Psoas muscle (tissue), 8 donors: Measurements from ENCODE around the gene SYNPR. TPM values are rescaled to one million over a fixed set of nuclear protein-coding genes. Genes with fewer than 3 reads are reported as not detected.
"Not testable (repeated sequence)": the region's sequence is repeated elsewhere in the genome, so short reads cannot be mapped to it uniquely, and the experiment has no call there.

Source experiments
- ATAC-seq, 4 donors: fragments of 200-7000 bp; cut with Tn5 transposase; one replicate each; pipeline ENCODE4 v1.9.1; 2020; ENCODE audit warnings: moderate library complexity in 3 of 4, mild to moderate bottlenecking in 2 of 4
- DNase-seq, 2 donors: peaks; one replicate each; pipeline ENCODE4 v3.0.0-alpha.2; 2020
- H3K27ac ChIP-seq: fragments of 200-600 bp; one replicate; pipeline ENCODE4 v1.8.0; 2022
- H3K27me3 ChIP-seq, 3 donors: fragments of 200-600 bp in 1 of 3; one replicate each; pipeline versions ENCODE4 v1.6.1 to v1.8.0; 2013 to 2022; ENCODE audit warnings: low read length in 2 of 3, mild to moderate bottlenecking in 2 of 3, moderate library complexity in 1 of 3; ENCODE audit not compliant: insufficient read depth in 3 of 3
- H3K36me3 ChIP-seq, 2 donors: fragments of 200-600 bp in 1 of 2; one replicate each; pipeline versions ENCODE4 v1.6.1 to v1.8.0; 2013 to 2022; ENCODE audit warnings: low read depth in 1 of 2, mild to moderate bottlenecking in 1 of 2, moderate library complexity in 1 of 2; ENCODE audit not compliant: insufficient read depth in 1 of 2
- H3K4me1 ChIP-seq: fragments of 200-600 bp; one replicate; pipeline ENCODE4 v1.8.0; 2022
- H3K4me3 ChIP-seq: fragments of 200-600 bp; one replicate; pipeline ENCODE4 v1.8.0; 2022; ENCODE audit warnings: mild to moderate bottlenecking
- H3K9me3 ChIP-seq: fragments of 200-600 bp; one replicate; pipeline ENCODE4 v1.8.0; 2022
- WGBS, 3 donors: extraction: QIAGEN DNeasy Blood & Tissue Kit; methylation state at CpG; one replicate each; pipeline versions ENCODE4 v1.1.6 to v1.1.7; 2013; 5-methylcytosine and 5-hydroxymethylcytosine counted together
- intact Hi-C, 2 donors: fragments of 100-400 bp; cut with DNase I; formaldehyde crosslinking; loops; one replicate each; pipeline versions ENCODE4 v1.11.0 to v1.14.2; 2022
- polyA plus RNA-seq, 3 donors: library from polyadenylated mRNA; stranded (reverse); fragments of 200-250 nt; gene quantifications; one replicate each; pipeline ENCODE4 v1.2.3, GENCODE V29; 2013
- total RNA-seq, 4 donors: library from RNA; stranded (reverse); fragmentation: NEBNext Ultra II Directional in 2 of 4; extraction: Animal tissue kit (Norgen Biotek cat#: 25700) in 2 of 4; gene quantifications; one replicate each; pipeline versions ENCODE4 v1.2.1 to v1.2.4, GENCODE V29; 2021 to 2023
- TF ChIP-seq, protein P1 (sequence below): fragments of 200-600 bp; IDR thresholded peaks from one replicate; pipeline ENCODE4 v1.8.0; 2022; ENCODE audit warnings: antibody characterized with exemption
- donor health status: healthy with polysubstance abuse.
- donor health status: DM: no; HTN: no; CAD: no; lungs with moderate emphysema.
- donor health status: Bipolar disorder and iron deficiency.
- donor health status: healthy.
- donor health status: DM: yes; HTN: yes; CAD: no.
- donor health status: DM: no; HTN: no; CAD: no.
- donor health status: DM: no; HTN: no; CAD: no.
- donor health status: DM: yes; HTN: yes; CAD: no.

The SYNPR gene
- total and polyA plus RNA-seq, 7 donors = 0.03 TPM; not detected in 6

DNA sequence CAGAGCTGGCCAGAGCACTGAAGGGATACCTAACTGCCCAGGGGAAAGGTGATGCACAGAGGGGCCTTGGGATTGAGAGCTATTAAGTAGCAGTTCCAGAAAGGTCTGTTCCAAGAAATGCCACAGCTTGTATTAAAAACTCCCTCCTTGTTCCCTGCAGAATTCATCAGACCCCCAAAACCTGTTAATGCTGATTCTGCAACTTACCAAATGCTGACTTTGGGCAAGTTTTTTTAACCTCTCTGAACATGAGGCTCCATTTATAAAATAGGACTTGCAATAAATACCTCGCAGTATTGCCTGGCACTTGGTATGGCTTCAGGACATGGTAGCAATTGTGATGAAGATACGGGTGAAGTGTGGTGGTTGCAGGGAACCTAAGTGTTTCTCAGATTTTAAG lies 30.1 kb upstream of the SYNPR start:
- TF ChIP-seq, protein P1, sequence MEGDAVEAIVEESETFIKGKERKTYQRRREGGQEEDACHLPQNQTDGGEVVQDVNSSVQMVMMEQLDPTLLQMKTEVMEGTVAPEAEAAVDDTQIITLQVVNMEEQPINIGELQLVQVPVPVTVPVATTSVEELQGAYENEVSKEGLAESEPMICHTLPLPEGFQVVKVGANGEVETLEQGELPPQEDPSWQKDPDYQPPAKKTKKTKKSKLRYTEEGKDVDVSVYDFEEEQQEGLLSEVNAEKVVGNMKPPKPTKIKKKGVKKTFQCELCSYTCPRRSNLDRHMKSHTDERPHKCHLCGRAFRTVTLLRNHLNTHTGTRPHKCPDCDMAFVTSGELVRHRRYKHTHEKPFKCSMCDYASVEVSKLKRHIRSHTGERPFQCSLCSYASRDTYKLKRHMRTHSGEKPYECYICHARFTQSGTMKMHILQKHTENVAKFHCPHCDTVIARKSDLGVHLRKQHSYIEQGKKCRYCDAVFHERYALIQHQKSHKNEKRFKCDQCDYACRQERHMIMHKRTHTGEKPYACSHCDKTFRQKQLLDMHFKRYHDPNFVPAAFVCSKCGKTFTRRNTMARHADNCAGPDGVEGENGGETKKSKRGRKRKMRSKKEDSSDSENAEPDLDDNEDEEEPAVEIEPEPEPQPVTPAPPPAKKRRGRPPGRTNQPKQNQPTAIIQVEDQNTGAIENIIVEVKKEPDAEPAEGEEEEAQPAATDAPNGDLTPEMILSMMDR = no peak
- 44 to 82% (median 46%) methylated on average over 2 of the region's 2 CpGs for WGBS, 3 donors
- Histone ChIP-seq H3K9me3 (no peaks in the 10 kb centered on the region), H3K4me3 (no peak overlapping the region), H3K27me3 (peaks cover 0 to 2% (median 0%) of the 10 kb centered on the region in 3 donors), H3K36me3 (no peaks in the 10 kb centered on the region), H3K27ac (no peak overlapping the region), H3K4me1 (no peaks in the 10 kb centered on the region)
- DNase-seq (no peak), ATAC-seq (no peak)
- intact Hi-C loops = no loop called here

DNA sequence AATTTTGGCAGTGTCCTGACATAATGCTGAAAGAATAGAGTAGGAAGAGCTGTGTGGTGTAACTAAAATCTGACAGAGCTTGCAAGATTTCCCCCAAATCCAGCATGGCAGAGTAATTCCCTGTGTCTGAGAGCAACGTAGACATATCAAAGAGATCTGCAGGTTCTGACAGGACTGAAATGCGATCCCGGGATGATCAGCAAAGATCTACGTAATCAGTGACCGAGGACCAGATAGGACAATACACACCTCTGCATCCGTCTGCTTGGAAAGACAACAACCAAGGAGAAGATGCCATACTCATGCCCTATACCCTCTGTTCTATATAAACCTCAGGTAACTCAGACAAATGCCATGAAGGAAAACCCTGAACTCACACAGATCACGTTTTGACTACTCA lies 26.6 kb upstream of the SYNPR start:
- 42 to 49% (median 44%) methylated on average over 7 of the region's 7 CpGs for WGBS, 3 donors
- intact Hi-C loops = no loop called here
- no peak overlapping the region for H3K27ac ChIP-seq

DNA sequence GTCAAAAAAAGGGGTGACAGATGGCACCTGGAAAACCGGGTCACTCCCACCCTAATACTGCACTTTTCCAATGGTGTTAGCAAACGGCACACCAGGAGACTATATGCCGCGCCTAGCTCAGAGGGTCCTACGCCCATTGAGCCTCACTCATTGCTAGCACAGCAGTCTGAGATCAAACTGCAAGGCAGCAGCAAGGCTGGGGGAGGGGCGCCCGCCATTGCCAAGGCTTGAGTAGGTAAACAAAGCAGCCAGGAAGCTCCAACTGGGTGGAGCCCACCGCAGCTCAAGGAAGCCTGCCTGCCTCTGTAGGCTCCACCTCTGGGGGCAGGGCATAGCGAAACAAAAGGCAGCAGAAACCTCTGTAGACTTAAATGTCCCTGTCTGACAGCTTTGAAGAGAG lies 22.3 kb upstream of the SYNPR start:
- H3K36me3 ChIP-seq, H3K27ac ChIP-seq, H3K9me3 ChIP-seq, H3K4me1 ChIP-seq, ATAC-seq, H3K4me3 ChIP-seq, intact Hi-C loops, H3K27me3 ChIP-seq, DNase-seq: not testable (repeated sequence)
- WGBS, 3 donors = 77 to 84% (median 78%) methylated on average over 8 to 9 of the region's 9 CpGs

More for the DNA sequence above, 26.6 kb upstream of the SYNPR start:
- Histone ChIP-seq H3K36me3 (no peaks in the 10 kb centered on the region), H3K27me3 (peaks cover 0 to 2% (median 0%) of the 10 kb centered on the region in 3 donors), H3K4me1 (no peaks in the 10 kb centered on the region), H3K9me3 (no peaks in the 10 kb centered on the region), H3K4me3 (no peak overlapping the region)
- no peak for ATAC-seq
- DNase-seq = no peak
- TF ChIP-seq, protein P1 = no peak

DNA sequence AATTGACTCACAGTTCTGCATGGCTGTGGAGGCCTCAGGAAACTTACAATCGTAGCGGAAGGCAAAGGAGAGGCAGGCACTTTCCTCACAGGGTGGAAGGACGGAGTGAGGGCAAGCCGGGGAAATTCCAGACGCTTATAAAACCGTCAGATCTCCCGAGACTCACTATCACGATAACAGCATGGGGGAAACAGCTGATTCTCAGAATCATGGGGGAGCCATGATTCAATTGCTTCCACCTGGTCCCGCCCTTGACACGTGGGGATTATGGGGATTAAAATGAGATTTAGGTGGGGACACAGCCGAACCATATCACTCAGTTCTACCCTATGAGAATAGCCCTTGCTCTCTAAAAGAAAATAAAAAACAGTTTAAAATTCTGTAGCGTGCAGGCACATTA lies 13.4 kb upstream of the SYNPR start:
- H3K27me3 ChIP-seq = no peaks in the 10 kb centered on the region
- WGBS, 3 donors = 40 to 49% (median 46%) methylated on average over 12 of the region's 12 CpGs
- TF ChIP-seq, protein P1 = no peak
- ATAC-seq = no peak
- H3K36me3 ChIP-seq = no peaks in the 10 kb centered on the region
- no peak overlapping the region for H3K4me3 ChIP-seq
- DNase-seq = no peak
- no peaks in the 10 kb centered on the region for H3K9me3 ChIP-seq
- H3K27ac ChIP-seq = no peak overlapping the region
- intact Hi-C loops = no loop called here
- no peaks in the 10 kb centered on the region for H3K4me1 ChIP-seq

DNA sequence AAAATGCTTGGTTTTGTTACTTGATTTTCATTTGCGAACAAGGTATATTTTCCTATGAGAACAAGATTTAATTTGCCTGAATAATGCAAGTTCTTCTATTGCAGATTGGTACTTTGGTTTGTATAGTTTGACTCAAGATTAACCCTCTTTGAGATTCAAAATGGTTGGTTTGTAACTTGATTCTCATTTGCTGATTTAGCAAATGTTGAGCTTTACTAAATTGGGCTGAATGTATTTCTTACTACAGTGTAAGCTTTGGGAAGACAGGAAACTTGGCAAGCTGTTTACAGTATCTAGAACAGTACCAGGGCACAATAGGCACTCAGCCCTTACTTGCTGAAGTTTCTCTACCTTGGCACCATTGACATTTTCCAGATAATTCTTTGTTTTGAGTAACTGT lies 3.7 kb upstream of the SYNPR start:
- Histone ChIP-seq H3K27me3 (peaks cover 3 to 22% (median 15%) of the 10 kb centered on the region in 3 donors), H3K4me1 (no peaks in the 10 kb centered on the region), H3K4me3 (no peak overlapping the region), H3K27ac (no peak overlapping the region), H3K36me3 (no peaks in the 10 kb centered on the region), H3K9me3 (no peaks in the 10 kb centered on the region)
- ATAC-seq (no peak), DNase-seq (no peak)
- intact Hi-C loops = no loop called here
- 93 to 96% (median 95%) methylated on average over 1 of the region's 1 CpG for WGBS, 3 donors
- TF ChIP-seq, protein P1 = no peak
